Measurements from ENCODE around the gene RNF121.

Gene RNF121

GRCh38 chr11:71934213-71934612 lies 5.4 kb downstream of the RNF121 start:
- in situ Hi-C loops (cut with MboI; ENCODE audit: low sequenced_read_pairs): no loop called here

- in situ Hi-C loops (cut with MboI; ENCODE audit: low sequenced_read_pairs): no loop called here
Measured at GRCh38 chr11:71935338-71935925, 6.6 kb downstream of the RNF121 start.

GRCh38 chr11:71936825-71937224 lies 8.0 kb downstream of the RNF121 start:
- in situ Hi-C loops (cut with MboI; ENCODE audit: low sequenced_read_pairs): no loop called here

- in situ Hi-C loops (cut with MboI; ENCODE audit: low sequenced_read_pairs): no loop called here
Measured at GRCh38 chr11:71937826-71938225, 9.0 kb downstream of the RNF121 start.

- in situ Hi-C loops (cut with MboI; ENCODE audit: low sequenced_read_pairs): no loop called here
Measured at GRCh38 chr11:71940561-71941219, 11.8 kb downstream of the RNF121 start.

- in situ Hi-C loops (cut with MboI; ENCODE audit: low sequenced_read_pairs): no loop called here
Measured at GRCh38 chr11:71946144-71946571, 17.3 kb downstream of the RNF121 start.

GRCh38 chr11:71947498-71947897 lies 18.7 kb downstream of the RNF121 start:
- in situ Hi-C loops (cut with MboI; ENCODE audit: low sequenced_read_pairs): no loop called here

- in situ Hi-C loops (cut with MboI; ENCODE audit: low sequenced_read_pairs): no loop called here
Measured at GRCh38 chr11:71948314-71949027, 19.6 kb downstream of the RNF121 start.

GRCh38 chr11:71949034-71949433 lies 20.2 kb downstream of the RNF121 start:
- in situ Hi-C loops (cut with MboI; ENCODE audit: low sequenced_read_pairs): no loop called here

- in situ Hi-C loops (cut with MboI; ENCODE audit: low sequenced_read_pairs): no loop called here
Measured at GRCh38 chr11:71951741-71952310, 23.0 kb downstream of the RNF121 start.

- in situ Hi-C loops (cut with MboI; ENCODE audit: low sequenced_read_pairs): no loop called here
Measured at GRCh38 chr11:71955898-71956456, 27.1 kb downstream of the RNF121 start.

- in situ Hi-C loops (cut with MboI; ENCODE audit: low sequenced_read_pairs): no loop called here
Measured at GRCh38 chr11:71962428-71963038, 33.7 kb downstream of the RNF121 start.

GRCh38 chr11:71963468-71963867 lies 34.6 kb downstream of the RNF121 start:
- in situ Hi-C loops (cut with MboI; ENCODE audit: low sequenced_read_pairs): no loop called here

GRCh38 chr11:71964641-71965040 lies 35.8 kb downstream of the RNF121 start:
- in situ Hi-C loops (cut with MboI; ENCODE audit: low sequenced_read_pairs): no loop called here

GRCh38 chr11:71971680-71972079 lies 42.8 kb downstream of the RNF121 start:
- in situ Hi-C loops (cut with MboI; ENCODE audit: low sequenced_read_pairs): no loop called here

- in situ Hi-C loops (cut with MboI; ENCODE audit: low sequenced_read_pairs): no loop called here
Measured at GRCh38 chr11:71976551-71976950, 47.7 kb downstream of the RNF121 start.

- in situ Hi-C loops (cut with MboI; ENCODE audit: low sequenced_read_pairs): no loop called here
Measured at GRCh38 chr11:71977090-71977489, 48.2 kb downstream of the RNF121 start.

- in situ Hi-C loops (cut with MboI; ENCODE audit: low sequenced_read_pairs): no loop called here
Measured at GRCh38 chr11:71977743-71978418, 49.0 kb downstream of the RNF121 start.

- in situ Hi-C loops (cut with MboI; ENCODE audit: low sequenced_read_pairs): no loop called here
Measured at GRCh38 chr11:71979094-71979493, 50.2 kb downstream of the RNF121 start.

- in situ Hi-C loops (cut with MboI; ENCODE audit: low sequenced_read_pairs): no loop called here
Measured at GRCh38 chr11:71979602-71980001, 50.8 kb downstream of the RNF121 start.
